8988T (cell line): Measurements from ENCODE around the gene ASTN2.

Experiments used
- DNase-seq: peaks from one replicate; pipeline ENCODE4 v3.0.0; 2011

The ASTN2 gene

DNA sequence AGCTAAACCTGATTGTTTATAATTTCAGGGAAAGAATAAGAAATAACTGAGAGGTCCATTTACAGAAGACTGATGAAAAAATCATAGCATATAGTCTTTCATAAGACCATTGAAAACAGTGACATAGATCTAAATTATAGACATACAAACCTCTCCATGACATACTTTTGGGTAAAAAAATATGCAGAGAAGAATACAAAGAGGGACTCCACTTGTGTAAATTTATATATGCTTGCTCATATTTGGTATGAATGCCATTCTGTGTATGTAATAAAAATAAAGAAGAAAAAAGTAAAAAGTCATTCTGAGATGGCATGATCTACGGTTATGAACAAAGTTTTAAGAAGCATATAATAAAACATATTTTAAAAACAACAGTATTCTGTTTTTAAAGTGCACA is 310.7 kb downstream of the ASTN2 start:
- DNase-seq, result no peak

DNA sequence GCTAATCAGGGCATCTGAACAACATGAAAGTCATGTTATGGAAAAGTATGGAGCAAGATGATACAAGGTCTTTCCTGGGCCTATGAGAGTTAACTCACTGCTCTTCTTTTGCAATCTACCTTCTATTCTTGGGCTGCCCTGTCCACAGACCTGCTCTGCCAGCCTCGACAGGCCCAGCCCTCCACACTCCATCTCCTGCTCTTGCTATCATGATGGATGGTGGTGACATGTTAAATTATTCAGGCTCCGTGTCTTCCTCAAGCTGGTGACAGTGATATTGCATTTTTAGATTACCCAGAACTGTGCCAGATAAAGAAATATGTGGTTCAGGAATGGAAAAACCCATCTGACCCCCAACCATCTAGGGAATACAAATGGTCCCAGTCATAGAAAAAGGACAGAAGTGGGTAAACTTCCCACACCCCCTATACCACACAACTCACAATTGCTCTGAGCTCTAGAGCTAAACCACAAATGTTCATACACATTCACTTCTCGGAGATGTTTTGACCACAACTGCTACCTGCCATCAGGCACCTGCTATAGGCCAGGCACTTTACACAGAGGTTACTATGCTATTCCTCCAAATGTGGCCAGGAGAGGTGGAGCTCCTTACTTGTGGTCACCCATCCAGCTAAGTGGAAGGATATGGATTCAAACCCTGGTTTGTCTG is 311.3 kb downstream of the ASTN2 start:
- DNase-seq, result no peak

DNA sequence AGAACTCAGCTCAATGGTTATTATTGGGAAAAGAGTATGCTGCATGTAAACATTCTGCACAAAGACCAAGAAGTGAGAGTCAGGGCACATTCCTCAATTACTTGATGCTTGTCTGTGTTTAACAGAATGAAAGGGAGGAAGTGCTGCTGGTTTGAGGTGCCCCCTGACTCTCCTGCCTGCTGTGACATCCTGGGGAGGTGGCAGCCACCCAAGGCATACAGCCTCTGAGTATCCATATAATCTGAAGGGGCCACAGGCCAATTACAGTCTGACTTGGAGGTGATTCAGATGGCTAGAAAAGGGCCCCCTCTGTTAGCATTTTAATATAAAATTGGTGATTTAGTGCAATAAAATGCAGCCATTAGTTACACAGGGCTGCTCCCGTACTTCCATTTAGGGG is 313.8 kb downstream of the ASTN2 start:
- DNase-seq, result no peak

DNA sequence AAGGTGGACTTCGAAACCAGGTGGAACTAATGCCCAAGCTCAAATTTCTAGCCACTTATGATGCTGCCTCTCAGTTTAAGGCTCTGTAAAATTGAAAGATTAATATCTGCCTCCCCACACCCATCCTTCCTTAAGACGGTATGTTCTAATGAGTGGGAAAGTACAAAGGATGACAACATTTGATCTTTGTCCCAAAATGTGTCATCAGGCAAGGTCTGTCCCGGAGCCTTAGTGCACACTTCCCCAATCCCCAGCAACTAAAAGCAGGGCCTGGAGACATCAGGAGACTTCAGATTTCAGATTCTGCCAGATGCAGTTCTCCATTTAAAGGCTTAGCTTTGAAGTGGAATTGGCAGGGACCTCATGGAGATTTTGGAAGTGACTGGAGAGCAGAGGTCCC is 316.5 kb downstream of the ASTN2 start:
- DNase-seq, result no peak

DNA sequence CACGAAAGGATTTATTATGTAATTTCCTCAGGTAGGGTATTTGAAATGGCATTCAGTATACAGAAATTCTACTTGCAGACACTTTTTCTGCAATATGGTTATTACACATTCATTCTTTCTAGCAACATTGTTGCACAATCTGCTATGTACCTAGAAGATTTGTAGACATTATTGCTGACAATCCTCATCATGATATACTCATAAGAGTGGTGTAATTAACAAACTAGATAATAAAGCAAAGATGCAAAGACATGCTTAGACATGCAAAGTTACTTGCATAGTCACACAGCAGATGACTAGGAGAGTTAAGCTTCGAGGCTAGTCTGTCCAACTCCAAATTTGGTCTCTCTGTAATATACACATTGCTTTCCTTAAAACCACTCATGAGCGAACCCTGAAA is 317.1 kb downstream of the ASTN2 start:
- no peak for DNase-seq

DNA sequence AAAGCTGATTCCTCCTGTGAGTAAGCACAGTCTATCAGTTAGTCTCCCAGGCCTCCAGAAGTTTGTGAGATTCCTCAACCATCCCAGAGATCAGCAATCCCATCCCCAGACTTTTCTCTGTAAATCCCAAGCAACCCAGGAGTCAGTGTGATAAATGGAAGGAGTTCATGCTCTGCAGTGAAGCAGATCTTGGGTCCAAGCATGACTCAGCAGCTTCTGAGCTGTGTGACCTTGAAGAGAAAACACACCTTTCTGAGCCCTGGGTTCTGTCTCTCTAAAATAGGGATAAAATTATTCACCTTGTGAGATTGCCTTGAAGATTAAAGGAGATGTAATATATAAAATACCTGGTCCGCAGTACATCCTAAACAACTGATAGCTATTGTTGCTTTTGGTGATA is 318.7 kb downstream of the ASTN2 start:
- no peak for DNase-seq

DNA sequence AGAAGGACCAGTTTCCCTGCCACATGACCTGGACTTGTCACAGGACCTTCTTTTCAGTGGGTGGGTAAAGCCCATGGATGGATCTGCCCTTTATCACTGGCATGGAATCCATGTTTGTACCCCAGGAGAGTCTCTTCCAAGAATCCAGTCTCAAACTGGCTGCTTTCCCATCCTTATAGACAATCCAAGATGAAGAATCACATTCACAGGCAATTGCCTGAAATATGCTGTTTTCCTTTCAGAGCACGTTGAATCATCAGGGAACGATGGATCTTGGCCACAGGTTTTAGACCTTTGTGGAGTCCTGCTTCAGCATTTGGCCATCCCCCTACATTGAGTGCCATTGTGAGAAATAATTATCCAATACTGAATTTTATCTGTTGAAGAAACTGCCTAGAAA is 319.8 kb downstream of the ASTN2 start:
- no peak for DNase-seq

DNA sequence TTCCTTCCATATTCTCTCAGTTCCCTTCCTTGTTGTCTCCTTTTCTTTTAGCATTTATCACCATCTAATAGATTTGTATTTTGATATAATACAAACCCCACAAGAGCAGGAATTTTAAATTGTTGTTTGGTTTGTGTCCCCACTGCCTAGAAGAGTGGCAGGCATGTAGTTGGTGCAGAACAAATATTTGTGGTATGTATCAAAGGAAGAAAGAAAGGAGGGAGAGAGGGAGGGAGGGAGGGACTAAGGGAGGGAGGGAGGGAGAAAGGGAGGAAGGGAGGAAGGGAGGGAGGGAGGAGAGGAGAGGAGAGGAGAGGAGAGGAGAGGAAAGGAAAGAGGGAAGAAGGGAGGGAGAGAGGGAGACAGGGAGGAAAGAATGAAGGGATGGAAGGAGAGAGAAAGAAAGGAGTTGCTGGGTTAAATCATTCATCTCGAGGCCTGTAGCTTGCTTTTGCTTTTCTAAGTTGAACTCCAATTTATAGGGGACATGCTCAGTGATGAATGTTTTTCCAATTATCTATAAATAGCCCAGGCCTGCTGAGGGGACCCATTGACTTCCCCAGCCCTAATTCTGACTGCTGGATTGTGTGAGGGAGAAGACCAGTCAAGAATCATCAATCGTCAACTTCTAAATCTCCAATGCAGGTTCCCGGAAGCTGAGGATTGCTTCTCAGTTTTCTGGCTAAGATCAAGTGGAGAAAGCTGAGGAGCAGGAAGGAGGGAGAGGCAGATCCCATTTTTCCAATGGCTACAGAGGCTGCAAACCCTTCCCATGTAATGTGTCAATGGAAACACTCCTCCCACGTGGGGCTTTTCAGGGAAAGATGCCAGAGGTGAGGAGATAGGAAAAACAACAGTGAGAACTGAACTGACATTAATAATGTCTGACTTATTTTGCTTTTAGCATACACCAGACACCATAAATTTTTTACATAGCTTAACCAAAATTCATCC is 320.7 kb downstream of the ASTN2 start:
- DNase-seq, result no peak

DNA sequence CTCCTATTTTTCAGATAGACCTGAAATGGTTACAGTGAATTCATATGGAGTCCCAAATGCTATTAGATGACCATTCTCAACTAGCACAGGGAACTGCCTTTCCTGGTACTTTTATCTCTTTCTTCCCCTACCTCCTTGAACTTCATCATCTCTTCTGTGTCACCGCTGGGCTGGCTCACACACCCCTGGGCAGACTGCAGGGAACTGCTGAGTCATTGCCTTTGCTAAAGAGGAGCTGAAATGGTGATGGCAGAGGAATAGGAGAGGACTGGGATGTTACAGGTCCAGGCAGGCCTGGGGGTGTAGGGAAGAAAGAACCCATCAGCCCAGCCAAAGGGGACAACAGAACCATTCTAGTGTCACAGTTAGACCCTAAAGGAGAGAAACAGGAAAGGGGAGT is 322.3 kb downstream of the ASTN2 start:
- DNase-seq, result no peak

DNA sequence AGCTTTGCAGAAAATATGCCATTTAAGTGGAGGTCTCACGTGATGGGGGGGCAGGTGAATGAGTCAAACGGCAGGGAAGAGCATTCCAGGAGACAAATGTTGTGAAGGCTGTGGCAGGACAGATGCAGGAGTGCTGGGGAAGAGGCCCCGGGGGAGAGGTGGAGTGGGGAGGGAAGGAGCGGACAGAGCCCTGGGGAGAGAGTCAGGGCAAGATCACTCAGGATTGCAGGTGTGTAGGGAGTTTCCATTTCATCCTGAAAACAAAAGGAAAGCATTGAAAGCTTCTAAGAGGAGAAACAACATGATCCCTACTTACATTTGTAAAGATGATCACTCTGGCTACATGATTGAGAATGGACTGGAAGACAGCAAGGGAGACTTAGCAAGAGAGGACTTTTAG is 323.3 kb downstream of the ASTN2 start:
- no peak for DNase-seq

DNA sequence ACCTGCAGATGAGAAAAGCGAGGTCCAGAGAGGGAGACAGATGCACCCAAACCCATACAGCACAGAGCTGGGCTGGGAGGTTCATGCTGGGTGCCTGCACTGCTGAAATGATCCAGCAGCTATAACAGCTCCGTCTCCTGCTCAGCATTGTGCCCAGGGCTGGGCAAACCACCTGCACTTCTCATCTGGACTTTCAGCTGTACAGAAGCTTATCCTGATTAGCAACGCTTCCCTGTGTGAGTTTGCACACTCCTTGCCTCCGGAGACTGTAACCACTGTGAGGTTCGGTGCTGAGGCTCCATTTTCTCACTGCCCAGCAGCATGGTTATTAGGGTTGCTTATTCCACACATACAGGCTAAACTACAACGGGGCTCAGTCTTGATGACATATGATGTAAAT is 326.1 kb downstream of the ASTN2 start:
- no peak for DNase-seq

DNA sequence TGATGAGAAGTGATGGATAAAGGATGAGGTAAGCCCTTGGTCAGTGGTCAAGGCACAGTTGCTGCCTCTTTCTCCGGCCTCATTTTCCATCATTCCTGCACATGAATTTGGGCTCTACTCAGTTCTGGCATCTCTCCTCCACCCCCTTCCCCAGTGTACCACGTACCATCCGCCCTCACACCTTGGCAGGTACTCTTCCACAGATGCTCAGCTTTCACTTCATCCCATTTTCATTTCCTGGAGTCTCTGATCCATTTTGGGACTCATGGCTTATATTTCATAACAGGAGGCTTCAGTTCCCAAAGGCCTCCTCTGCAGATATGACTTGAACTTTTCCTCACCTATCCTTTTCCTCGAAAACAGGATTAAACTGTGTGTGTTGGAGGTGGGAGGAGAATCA is 326.7 kb downstream of the ASTN2 start:
- no peak for DNase-seq

DNA sequence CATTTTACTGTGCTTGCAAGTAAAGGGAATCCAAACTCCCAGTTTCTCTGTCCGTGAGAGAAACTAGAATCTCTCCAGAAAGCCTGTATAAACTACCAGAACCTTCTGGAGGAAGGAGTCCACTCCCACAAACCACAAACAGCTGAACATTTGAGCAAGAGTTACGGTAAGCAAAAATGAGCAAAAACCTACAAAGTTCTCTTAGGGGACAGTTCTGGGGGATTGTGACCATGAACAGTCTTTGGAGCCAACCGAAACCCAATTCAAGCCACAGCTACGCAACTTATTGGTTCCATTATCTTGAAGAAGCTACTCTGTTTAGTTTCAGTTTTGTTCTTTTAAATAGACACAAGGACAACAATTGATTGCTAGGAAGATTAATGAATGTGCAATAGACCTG is 330.6 kb downstream of the ASTN2 start:
- DNase-seq, result no peak

DNA sequence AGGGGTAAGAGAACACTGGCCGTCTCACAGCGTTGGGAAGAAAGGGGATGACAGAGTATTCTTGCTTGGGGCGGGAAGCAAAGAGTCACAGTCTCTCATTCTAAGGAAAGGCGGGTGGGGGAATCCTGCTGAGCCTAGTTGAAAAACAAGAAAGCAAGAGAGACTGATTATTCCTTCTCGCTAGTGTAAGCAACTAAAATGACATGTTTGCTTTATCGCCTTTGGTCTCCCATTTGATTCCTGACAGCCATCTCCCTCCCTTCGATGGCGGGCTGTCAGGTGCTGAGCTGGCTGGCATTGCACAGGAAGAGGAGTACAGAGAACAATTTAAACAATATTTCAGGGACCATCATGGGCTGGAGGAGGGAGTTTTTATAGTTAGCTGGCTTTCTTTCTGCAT is 331.3 kb downstream of the ASTN2 start:
- no peak for DNase-seq

DNA sequence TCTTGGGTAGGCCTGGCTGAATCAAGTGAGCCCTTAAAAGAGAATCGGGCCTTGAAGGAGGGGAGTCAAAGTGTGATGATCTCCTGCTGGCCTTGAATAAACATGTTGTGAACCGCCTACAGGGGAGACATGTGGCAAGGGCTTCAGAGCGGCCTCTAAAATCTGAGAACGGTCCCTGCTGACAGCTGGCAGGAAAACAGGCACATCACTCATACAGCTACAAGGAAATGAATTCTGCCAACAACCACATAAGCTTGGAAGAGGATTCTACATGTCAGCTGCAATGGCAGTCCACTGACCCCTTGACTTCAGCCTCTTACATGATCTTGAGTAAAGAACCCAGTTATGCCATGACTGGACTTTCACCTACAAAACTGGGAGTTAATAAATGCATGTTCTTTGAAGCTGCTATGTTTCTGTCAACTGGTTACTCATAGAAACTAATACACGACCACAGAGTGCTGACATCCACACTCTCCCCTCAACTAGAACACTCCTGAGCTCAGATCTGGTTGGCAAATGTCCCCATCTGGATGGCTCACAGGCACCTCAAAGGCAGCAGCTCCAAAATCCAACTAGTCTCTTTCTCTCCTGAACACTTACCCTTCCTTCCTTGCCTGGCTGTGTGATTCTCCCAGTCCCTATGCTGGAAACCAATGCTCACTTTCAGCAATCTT is 333.1 kb downstream of the ASTN2 start:
- no peak for DNase-seq

DNA sequence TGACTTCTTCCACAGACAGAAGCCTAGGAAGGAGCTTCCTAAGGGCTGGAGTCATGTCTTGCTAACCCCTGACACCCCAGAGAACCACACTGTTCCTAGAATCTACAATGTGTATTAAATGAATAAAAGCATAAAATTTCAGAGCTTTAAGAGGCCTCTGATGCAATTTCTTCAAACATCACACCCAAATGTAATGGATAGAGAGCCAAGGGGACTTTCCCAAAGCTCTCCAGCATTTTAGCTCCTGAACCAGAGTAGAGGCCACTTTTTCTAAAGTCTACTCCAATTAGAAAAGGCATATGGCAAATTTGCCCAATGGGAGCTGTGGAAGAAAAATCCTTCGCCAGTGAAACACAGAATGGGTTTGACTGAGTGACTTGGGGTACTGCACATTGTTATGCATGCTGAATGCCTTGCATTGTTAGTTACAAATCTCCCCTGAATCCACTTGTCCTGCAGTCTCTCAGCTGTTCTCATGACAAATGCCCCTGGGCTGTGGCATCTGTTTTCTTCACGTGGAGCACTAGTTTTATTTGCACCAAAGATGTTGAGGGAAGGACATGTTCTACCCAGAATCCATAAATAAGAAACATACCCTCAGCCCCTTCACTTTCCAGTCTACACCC is 334.0 kb downstream of the ASTN2 start:
- DNase-seq, result no peak

DNA sequence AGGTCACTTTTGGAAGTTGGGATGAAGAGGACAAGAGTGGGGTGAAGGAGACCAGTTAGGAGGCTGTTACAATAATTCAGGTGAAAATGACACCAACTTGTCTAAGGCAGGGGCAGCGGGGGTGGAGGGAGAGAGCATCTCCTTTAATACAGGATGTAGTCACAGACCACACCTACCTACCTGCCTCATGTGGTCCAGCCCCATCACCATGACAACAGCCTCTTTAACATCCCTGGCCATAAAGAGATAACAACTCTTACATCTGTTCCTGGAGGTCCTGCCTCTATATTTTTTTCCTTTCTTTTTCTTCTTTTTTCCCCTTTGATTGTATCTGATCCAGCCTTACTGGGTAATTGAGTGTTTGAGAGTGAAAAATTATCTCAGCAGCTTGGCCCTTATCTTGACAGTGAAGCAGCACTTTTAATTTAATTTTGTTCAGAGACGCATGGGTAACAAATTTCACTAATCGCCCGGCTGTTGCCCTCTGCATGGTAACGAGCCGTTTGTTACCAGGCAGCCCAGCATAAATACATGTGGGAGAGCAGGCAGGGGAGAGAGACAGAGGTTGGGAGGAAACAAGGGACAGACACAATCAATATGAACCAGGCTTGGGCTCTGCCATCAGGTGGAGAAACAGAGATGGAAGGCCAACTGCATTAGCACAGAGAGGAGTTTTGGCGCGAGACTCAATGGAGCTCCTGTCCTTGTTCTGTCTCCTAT is 338.1 kb downstream of the ASTN2 start:
- DNase-seq, result no peak

DNA sequence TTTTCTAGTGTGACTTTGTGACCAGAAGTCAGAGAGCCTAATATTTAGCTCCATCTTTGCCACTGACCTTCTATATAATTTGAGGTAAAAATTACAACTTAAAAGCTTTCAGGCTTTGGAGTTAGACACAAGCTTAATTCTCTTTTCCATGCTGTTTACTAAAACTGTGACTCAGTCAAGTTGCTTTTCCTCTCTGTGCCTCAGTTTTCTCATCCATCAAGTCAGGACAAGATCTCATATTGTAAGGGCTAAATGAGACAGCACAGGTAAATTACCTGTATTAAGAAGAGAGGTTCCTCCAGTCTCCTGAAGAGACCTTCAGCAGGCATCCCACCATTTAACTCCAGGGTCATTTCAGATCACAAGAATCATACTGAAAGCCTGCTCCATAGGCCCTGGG is 339.2 kb downstream of the ASTN2 start:
- DNase-seq, result no peak

DNA sequence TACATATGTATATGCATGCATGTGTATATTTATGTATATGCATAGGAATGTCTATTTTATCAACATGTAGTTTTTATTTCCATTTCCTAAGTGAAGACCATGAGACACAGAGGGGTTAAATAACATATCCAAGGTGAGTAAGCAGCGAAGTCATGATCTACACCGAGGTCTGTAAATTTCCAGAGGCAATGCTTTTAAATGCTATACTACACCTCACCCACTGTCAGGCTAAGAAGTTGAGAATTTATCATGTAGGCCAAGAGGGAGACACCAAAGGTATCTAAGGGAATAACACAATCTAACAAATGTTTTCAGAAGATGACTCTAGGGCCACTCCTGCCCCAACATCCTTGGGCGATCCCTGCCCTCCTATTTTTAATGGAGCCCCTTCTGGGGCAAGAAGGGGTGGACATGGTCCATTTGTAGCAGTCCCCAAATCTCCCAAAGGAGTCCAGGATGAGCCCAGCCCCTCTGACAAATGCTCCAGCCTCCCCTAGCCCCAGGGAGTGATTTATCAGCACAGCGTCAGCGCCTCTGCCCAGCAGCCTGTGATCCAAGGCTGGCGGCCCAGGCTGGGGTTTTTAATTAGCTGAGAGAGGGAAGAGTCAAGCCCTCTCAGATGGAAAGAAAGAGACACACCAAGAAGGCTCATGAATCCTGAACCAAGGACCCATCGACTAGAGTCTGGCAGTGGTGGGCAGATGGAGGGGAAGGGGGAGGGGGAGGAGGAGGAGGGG is 339.9 kb downstream of the ASTN2 start:
- DNase-seq, result no peak

DNA sequence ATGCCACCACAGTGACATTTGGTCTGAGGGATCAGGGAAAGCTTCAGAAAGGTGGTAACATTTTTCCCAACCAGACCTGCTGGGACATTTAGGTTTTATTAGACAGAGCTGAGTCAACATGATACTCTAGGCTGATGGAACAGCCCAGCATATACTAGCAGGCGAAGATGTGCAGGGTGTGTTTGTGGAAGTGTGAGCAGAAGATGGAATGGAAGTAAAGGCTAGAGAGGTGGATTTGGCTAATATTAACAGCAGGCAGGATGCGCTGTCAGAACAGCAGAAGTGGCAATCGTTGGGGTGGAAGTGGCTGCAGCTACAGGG is 340.6 kb downstream of the ASTN2 start:
- DNase-seq, result no peak

DNA sequence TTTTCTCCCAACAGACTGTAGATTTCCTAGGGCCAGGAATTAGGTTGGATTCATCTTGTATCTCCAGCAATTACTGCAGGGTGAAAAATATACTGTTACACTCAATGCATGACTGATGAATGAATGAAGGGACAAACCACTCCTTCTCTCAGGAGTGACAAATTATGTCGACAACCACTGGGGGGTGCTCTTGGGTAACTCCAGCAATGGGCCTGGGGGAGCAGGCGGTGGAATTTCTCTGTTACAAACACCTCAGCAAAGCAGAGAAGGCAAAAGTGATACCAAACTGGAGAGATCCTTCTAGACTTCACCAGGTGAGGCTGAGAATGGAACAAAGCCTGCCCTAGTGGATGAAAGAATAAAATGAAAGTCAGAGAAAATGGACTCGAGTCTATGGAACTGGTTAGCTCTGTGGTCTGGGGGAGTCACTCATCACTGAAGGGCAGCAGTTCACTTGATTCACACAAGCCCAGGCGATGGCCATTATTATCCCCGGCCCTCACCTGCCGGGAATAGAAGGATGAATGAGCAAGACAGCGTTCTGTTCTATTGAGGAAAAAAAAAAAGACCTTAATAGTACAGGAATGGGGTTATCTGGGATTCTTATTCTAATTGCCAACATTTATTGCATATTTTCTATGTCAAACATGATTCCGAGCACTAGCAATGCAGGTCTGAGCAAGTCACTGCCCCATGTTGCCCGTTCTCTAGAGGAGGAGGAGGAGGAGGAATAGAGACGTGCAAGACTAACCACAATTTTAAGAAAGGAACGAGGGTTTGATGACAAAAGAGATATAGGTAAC is 341.1 kb downstream of the ASTN2 start:
- no peak for DNase-seq
